Spinal cord (tissue), 10 donors: Measurements from ENCODE around the gene CCDC9. TPM values are rescaled to one million over a fixed set of nuclear protein-coding genes. Genes with fewer than 3 reads are reported as not detected.
"Not testable (repeated sequence)": the region's sequence is repeated elsewhere in the genome, so short reads cannot be mapped to it uniquely, and the experiment has no call there.

Source experiments
- DNase-seq, 6 donors: peaks; one replicate each; pipeline versions ENCODE4 v3.0.0 to v3.0.0-alpha.2; 2013 to 2015; ENCODE audit warnings: low spot score in 6 of 6, low read depth in 4 of 6
- H3K27ac ChIP-seq: one replicate; pipeline ENCODE4 v1.5.1; 2013; ENCODE audit warnings: low read depth, low read length, control low read depth
- H3K27me3 ChIP-seq: one replicate; pipeline ENCODE4 v1.6.1; 2013; ENCODE audit warnings: low read length; ENCODE audit not compliant: control insufficient read depth, insufficient read depth
- H3K36me3 ChIP-seq: one replicate; pipeline ENCODE4 v1.6.1; 2013; ENCODE audit warnings: low read length; ENCODE audit not compliant: control insufficient read depth, insufficient read depth
- H3K4me1 ChIP-seq: one replicate; pipeline ENCODE4 v1.6.1; 2013; ENCODE audit warnings: low read length; ENCODE audit not compliant: control insufficient read depth, insufficient read depth
- H3K4me3 ChIP-seq: one replicate; pipeline ENCODE4 v1.5.1; 2013; ENCODE audit warnings: low read depth, low read length, control low read depth
- H3K9me3 ChIP-seq: one replicate; pipeline ENCODE4 v1.6.1; 2013; ENCODE audit warnings: low read length; ENCODE audit not compliant: control insufficient read depth, insufficient read depth
- WGBS: methylation state at CpG from one replicate; pipeline ENCODE4 v1.1.5; 2013; ENCODE audit warnings: missing lambda C conversion rate; ENCODE audit not compliant: insufficient coverage; 5-methylcytosine and 5-hydroxymethylcytosine counted together
- polyA plus RNA-seq, 2 donors: library from polyadenylated mRNA; unstranded; fragments of 120-200 nt; gene quantifications; one replicate each; pipeline ENCODE4 v1.2.1, GENCODE V29; 2013; ENCODE audit not compliant: insufficient read length in 2 of 2
- total RNA-seq, 2 donors: library from RNA; depleted of rRNA in 1 of 2; stranded (reverse); fragments of 120-200 nt in 1 of 2; fragments of >200 nt in 1 of 2; gene quantifications; one replicate each; pipeline versions ENCODE4 v1.2.3 to v1.2.4, GENCODE V29; 2013 to 2014
- donor health status: healthy.

The CCDC9 gene
- total and polyA plus RNA-seq, 4 donors, result 4.3 to 25.3 (median 15.1) TPM

DNA sequence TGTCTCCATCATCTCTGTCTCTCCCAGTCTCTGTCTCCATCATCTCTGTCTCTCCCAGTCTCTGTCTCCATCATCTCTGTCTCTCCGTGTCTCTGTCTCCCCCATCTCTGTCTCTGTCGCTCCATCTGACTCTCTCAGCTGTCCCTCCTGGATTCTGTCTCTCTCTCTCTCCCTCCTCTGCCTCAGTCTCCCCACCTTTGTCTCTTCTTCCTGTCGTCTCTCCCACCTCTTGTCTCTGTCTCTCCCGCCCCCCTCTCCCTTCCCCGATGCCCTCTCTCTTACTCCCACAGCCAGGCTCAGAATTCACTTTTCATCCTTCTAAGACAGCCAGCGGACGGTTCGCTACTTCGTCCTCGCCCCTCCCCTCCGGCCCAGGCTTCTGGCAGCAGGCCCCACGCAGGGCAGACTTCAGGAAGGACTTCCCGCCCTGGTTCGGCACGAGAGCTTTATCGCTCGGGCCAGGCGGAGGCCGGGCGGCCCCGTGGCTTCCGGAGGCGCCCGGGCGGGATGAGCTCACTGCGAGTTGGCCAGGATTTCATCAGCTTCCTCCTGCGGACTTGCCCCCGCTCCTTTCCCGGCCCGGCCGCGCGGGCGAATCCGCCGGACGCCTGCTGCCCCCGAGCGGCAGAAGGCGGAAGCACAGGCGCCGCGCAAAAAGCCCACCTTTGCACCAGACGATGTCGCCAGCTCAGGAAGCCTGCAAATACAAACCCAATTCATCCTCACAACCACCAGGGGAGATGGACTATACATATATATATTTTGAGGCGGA, 12.4 kb upstream of the CCDC9 start:
- peaks cover 47% of the 10 kb centered on the region for H3K4me1 ChIP-seq
- WGBS, result under 1% methylated on average over 43 of the region's 46 CpGs

DNA sequence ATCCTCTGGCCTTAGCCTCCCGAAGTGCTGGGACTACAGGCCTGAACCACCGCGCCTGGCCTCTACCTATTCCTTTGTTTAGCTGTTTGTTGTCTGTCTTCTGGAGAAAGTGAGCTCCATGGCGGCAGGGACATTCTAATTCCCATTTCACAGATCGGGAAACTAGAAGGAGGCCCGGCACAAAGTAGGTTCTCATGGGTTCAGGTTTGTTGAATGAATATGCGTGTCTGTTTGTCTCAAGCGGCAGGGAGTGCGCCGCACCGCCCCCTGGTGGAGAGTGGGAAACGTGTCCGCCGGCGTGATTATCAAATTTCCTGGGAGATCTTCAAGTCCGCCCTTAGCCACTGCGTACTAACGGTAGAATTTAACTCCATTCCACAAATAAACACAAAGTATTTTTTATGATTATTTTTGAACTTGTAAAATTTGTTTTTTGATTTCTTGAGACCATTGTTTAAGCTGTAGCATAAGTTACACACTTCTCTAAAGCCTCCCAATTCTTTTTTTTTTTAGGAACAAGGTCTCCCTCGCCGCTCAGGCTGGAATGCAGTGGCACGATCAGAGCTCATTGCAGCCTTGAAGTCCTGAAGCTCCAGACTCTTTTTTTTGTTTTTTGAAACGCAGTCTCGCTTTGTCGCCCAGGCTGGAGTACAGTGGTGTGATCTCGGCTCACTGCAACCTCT, 8.9 kb upstream of the CCDC9 start:
- WGBS, result 55% methylated on average over 14 of the region's 25 CpGs
- no peak overlapping the region for H3K27ac ChIP-seq
- peak in 2 of 6 donors; percentile 85 to 88 for DNase-seq

More for the DNA sequence above, 12.4 kb upstream of the CCDC9 start:
- Histone ChIP-seq H3K27ac (peak overlapping the region; percentile 75), H3K4me3 (peak overlapping the region; percentile 45), H3K9me3 (no peaks in the 10 kb centered on the region), H3K36me3 (no peaks in the 10 kb centered on the region), H3K27me3 (peaks cover 3% of the 10 kb centered on the region)
- peak in 2 of 6 donors; percentile 92 for DNase-seq

DNA sequence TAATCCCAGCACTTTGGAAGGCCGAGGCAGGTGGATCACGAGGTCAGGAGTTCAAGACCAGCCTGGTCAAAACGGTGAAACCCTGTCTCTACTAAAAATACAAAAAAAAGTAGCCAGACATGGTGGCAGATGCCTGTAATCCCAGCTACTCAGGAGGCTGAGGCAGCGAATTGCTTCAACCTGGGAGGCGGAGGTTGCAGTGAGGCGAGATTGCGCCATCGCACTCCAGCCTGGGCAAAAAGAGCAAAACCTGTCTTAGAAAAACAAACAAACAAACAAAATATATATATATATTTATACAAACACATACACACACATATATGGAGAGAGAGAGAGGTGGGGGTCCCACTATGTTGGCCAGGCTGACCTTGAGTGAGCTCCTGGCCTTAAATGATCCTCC, 3.3 kb upstream of the CCDC9 start:
- not testable (repeated sequence) for DNase-seq, H3K9me3 ChIP-seq, H3K27me3 ChIP-seq, H3K36me3 ChIP-seq, H3K27ac ChIP-seq, H3K4me3 ChIP-seq
- peaks cover 21% of the 10 kb centered on the region for H3K4me1 ChIP-seq
- 100% methylated on average over 1 of the region's 8 CpGs for WGBS

More for the DNA sequence above, 8.9 kb upstream of the CCDC9 start:
- H3K27me3 ChIP-seq, result no peaks in the 10 kb centered on the region
- no peaks in the 10 kb centered on the region for H3K36me3 ChIP-seq
- no peaks in the 10 kb centered on the region for H3K9me3 ChIP-seq
- H3K4me1 ChIP-seq, result peaks cover 23% of the 10 kb centered on the region
- no peak overlapping the region for H3K4me3 ChIP-seq

- 75% methylated on average over 1 of the region's 3 CpGs for WGBS
- H3K27ac ChIP-seq, result no peak overlapping the region
Measured at GRCh38 chr19:47253467-47253881, 2.9 kb upstream of the CCDC9 start.

DNA sequence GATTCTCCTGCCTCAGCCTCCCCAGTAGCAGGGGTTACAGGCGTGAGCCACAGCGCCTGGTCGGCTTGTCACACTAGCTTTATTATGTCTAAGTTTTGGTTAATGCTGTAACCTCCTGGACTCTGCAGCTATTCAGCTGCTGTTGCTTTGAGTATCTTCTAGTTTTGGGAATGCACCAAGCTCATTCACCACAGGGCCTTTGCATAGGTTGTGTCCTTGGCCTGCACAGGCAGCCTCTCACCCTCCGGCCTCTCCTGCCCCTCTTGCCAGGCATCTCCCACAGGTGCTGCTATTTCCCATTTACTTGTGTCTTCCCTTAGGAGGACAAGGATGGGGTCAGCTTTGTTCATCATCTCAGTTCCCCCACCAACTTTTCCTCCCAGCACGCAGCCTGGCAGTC, 2.4 kb upstream of the CCDC9 start:
- H3K4me1 ChIP-seq, result peaks cover 27% of the 10 kb centered on the region
- no peak overlapping the region for H3K27ac ChIP-seq
- H3K4me3 ChIP-seq, result no peak overlapping the region
- no peak for DNase-seq
- H3K9me3 ChIP-seq, result no peaks in the 10 kb centered on the region
- peaks cover 7% of the 10 kb centered on the region for H3K36me3 ChIP-seq
- H3K27me3 ChIP-seq, result no peaks in the 10 kb centered on the region
- WGBS, result 100% methylated on average over 1 of the region's 5 CpGs

More at GRCh38 chr19:47253467-47253881, 2.9 kb upstream of the CCDC9 start:
- Histone ChIP-seq H3K36me3 (peaks cover 2% of the 10 kb centered on the region), H3K4me3 (no peak overlapping the region), H3K27me3 (no peaks in the 10 kb centered on the region), H3K9me3 (no peaks in the 10 kb centered on the region), H3K4me1 (peaks cover 26% of the 10 kb centered on the region)
- no peak for DNase-seq

DNA sequence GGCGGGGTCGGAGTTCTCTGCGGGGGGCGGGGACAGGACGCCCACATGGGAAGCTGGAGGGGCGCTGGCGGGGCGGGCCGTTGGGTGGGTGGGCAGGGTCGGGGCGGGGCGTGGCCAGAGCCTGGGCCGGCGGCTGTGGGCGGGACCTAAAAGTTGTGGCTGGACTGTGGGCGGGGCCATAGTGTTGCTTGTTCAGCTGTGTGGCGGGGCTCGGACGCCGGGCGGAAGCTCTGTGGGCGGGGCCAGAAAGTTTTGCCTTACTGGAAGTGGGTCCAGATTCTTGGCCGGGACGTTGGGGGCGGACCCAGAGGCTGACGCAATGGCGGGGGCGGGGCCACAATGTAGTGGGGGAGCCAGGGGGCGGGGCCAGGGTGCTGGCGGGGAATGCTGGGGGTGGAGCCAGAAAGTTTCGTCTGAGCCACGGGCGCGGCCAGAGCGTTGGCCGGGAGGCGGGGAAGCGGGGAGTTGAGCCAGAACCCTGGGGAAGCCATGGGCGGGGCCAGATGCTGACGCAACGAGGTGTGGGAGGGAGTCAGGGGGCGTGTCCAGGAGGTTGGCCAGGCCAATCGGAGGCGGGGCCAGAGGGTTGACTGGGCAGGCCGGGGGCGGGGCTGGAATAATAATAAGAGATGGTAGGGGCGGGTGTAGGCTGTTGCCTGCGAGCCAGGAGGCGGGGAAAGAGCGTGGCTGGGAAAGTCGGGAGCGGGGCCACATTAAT, 527 bp downstream of the CCDC9 start:
- Histone ChIP-seq H3K4me1 (peaks cover 27% of the 10 kb centered on the region), H3K36me3 (peaks cover 32% of the 10 kb centered on the region), H3K27me3 (no peaks in the 10 kb centered on the region), H3K27ac (peak overlapping the region; percentile 98), H3K9me3 (no peaks in the 10 kb centered on the region), H3K4me3 (peak overlapping the region; percentile 90)
- peak; percentile 84 to 99 (median 94) for DNase-seq
- under 1% methylated on average over 51 of the region's 52 CpGs for WGBS

GRCh38 chr19:47257411-47258169, 1.3 kb downstream of the CCDC9 start:
- WGBS, result 3% methylated on average over 27 of the region's 29 CpGs
- no peaks in the 10 kb centered on the region for H3K9me3 ChIP-seq

GRCh38 chr19:47258434-47258833, 2.1 kb downstream of the CCDC9 start:
- no peaks in the 10 kb centered on the region for H3K9me3 ChIP-seq
- peak overlapping the region; percentile 98 for H3K27ac ChIP-seq
- no peak overlapping the region for H3K4me3 ChIP-seq
- peaks cover 44% of the 10 kb centered on the region for H3K36me3 ChIP-seq
- H3K4me1 ChIP-seq, result peaks cover 27% of the 10 kb centered on the region
- WGBS, result no CpG with 5 or more reads among the region's 9 CpGs
- no peak for DNase-seq
- H3K27me3 ChIP-seq, result no peaks in the 10 kb centered on the region

More at GRCh38 chr19:47257411-47258169, 1.3 kb downstream of the CCDC9 start:
- no peak for DNase-seq
- peaks cover 27% of the 10 kb centered on the region for H3K4me1 ChIP-seq
- no peaks in the 10 kb centered on the region for H3K27me3 ChIP-seq
- peaks cover 38% of the 10 kb centered on the region for H3K36me3 ChIP-seq
- peak overlapping the region; percentile 98 for H3K27ac ChIP-seq
- H3K4me3 ChIP-seq, result peak overlapping the region; percentile 90
